Peyer's patch (tissue), 4 donors: ENCODE measurements around the gene HCFC2.

ENCODE experiments used
- POLR2A ChIP-seq, 2 donors: fragments of 450-650 bp; IDR thresholded peaks; one replicate each; pipeline ENCODE4 v1.5.1; 2017; ENCODE audit warnings: antibody characterized with exemption in 2 of 2, mild to moderate bottlenecking in 2 of 2, moderate library complexity in 2 of 2
- TF ChIP-seq, protein P1 (sequence below), 6 experiments: fragments of 450-650 bp in 4 of 6; fragments of 200-600 bp in 2 of 6; sonication (generic) in 1 of 6; IDR thresholded peaks; one replicate each; pipeline ENCODE4 v1.5.1; 2017 to 2019; ENCODE audit warnings: antibody characterized with exemption in 6 of 6, mild to moderate bottlenecking in 3 of 6, moderate library complexity in 1 of 6

DNA sequence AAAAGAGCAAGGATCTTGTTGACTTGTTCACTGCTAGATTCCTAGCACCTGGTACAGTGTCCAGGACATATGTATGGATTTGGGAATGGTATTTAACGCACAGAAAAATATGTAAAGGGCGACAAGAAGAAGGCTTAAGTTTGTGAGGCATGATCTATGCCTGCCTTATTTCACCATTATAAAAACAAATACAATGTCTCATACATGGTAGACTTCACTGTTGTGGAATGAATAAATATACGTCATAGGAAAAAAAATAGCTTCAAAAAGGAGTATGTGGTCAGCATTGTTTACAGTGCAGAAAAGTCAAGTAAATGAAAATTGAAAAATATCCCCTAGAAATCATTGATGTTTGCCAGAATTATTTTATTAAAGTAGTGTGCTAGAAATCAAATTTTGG, 30.0 kb downstream of the HCFC2 start:
- TF ChIP-seq, protein P1, sequence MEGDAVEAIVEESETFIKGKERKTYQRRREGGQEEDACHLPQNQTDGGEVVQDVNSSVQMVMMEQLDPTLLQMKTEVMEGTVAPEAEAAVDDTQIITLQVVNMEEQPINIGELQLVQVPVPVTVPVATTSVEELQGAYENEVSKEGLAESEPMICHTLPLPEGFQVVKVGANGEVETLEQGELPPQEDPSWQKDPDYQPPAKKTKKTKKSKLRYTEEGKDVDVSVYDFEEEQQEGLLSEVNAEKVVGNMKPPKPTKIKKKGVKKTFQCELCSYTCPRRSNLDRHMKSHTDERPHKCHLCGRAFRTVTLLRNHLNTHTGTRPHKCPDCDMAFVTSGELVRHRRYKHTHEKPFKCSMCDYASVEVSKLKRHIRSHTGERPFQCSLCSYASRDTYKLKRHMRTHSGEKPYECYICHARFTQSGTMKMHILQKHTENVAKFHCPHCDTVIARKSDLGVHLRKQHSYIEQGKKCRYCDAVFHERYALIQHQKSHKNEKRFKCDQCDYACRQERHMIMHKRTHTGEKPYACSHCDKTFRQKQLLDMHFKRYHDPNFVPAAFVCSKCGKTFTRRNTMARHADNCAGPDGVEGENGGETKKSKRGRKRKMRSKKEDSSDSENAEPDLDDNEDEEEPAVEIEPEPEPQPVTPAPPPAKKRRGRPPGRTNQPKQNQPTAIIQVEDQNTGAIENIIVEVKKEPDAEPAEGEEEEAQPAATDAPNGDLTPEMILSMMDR (IDR thresholded peaks at IDR 0.05): no peak
- no peak for TF ChIP-seq POLR2A (IDR thresholded peaks at IDR 0.05)
